ENCODE results near the gene GLI3.

GLI3 gene

DNA sequence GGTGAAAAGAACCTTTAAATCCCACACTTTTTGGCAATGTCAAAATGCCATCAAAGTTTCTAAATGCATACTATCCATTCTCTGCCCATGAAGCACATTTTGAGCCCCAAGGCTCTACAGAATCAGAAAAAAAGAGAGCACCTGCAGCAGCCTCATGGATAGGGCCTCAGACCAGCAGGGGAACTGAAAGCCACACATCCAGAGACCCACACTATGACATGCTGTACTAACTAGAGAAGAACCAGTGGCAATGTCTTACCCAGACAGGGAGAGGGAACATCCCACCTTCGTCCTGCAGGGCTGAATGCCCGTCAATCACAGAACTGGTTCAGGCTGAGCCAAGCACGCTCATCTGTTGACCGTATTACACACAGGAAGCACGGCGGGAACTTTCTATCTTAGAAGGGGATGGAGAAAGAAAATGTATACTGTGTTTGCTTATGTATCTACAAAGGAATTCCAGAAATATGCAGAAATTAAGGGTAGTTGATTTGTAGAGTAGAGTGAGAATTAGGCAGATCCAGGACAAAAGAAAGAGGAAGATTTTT lies 237.2 kb downstream of the GLI3 start:
- DNase-seq (ENCODE audit: low read depth in 2 of 2): no peak

DNA sequence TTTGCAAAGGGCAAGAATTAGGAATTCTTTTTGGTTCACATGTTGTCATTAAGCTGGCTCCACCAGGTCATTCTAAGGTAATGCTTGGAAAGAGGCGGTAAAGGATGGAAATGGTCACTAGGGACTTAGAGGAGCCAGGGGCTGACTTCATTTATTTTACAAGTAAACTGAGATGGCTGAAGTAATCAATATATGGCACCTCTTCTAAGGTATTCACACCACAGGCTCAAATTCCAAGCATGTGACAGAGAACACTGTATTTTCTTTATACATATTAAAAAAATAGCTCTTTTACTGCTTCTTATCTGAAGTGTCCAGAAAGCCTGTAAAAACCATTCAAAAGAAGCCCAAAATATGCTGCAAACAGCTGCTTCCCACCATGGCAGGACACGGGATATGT lies 239.0 kb downstream of the GLI3 start:
- no peak for DNase-seq (ENCODE audit: low read depth in 2 of 2)

GRCh38 chr7:41997151-41997550 lies 239.9 kb downstream of the GLI3 start:
- DNase-seq (ENCODE audit: low read depth in 2 of 2): no peak

DNA sequence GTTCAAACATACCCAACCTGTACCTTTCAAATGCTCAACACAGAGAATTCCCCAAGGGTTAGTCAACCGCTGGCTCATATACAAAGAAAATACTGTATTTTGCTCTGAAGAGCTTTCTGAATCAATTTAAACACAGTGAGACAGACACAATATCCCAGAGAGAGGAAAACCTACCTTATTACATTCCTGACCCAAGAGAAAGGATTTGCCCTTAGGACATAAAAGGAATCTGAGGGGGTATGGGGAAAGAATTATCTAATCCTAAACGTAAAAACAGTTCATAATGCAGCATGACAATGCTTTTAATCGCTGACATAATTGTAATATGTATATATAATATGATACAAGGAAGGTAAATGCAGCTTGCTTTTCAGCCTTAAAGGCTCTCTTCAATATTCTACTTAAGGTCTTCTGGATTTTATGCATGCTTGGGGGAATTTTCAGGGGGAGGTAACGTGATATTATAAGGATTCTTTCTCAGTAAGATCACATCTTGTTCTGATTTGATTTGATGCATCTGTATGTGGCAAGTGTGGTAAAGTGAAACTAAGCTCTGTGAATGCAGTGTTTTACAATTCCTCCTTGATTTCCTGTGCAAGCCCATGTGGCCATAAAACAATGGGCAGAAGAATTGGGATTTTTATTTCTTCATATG lies 240.5 kb downstream of the GLI3 start:
- no peak for DNase-seq (ENCODE audit: low read depth in 2 of 2)

DNA sequence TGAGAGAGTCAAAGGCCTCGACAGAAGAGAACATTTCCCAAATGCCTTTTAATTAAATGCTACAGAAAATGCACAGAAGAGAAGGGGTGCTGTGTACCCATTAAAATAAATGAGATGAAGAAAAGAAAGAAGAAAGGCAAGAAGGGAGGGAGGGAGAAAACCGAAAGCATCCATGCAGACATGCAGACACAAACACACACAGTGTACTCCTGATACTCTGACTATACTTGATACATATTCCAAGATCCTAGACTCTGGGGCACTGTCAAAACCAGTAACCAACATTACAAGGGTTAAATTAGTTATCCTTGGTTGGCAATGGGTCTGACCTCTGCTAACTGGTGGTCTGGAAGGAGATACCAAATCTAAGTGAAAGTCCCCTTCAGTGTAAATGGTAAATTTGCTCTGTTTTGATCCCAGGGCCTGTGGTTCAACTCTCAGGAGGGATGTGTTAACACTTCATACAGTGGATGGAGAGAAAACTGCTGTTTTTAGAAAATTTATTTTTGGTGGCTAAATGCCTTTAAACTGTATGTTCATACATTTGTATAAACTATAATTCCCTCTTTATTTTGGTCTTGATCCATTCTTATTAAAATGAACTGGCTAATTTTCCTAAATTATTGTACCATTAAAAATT lies 241.3 kb downstream of the GLI3 start:
- no peak for DNase-seq (ENCODE audit: low read depth in 2 of 2)

- DNase-seq (ENCODE audit: low read depth in 2 of 2): no peak
Observed at GRCh38 chr7:41994746-41995110, 242.3 kb downstream of the GLI3 start.

- no peak for DNase-seq (ENCODE audit: low read depth in 2 of 2)
Observed at GRCh38 chr7:41994036-41994745, 242.8 kb downstream of the GLI3 start.

DNA sequence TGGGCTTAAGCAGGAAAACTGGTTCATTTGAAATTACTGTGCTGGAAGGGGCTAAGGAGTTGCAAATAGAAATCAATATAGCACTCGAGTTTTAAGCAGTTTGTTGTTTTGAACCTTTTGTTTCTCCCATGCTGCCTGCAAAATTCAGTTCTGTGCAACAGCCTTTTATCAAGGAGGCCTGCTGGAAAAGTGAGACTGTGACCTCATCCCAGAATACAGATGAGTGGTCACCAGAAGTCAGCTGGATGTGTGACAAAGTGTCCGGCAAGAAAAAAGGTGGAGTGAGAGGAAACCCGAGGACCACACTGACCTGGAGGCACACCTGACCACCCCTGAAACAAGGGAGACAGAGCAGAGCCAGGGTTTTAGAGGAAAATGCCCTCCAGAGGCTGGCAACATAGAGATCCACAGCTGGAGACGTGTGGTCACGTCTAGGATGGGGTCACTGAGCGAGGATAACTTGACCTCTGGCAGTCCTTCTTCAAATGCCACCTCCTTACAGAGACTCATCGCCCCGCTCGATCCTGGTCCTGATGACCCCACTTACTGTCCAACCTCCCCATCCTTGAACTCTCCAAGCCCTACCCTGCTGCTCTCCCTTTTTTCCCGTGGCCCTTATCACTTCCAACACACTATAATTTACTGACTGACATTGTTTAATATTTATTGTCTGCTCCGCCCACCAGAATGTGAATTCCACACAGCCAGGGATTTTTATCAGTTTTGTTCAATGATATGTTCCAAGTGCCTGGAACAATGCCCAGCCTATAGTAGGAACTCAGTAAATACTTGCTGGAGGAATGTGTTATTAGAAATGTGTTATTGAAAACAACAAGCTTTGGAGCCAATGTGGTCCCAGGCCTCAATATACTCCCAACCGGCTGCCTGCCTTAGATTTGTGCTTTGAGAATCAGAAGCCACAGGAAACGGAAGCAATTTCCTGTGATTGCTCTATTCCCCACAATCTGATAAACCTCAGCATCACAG lies 243.8 kb downstream of the GLI3 start:
- DNase-seq (ENCODE audit: low read depth in 2 of 2): no peak

- no peak for DNase-seq (ENCODE audit: low read depth in 2 of 2)
Observed at GRCh38 chr7:41984888-41985287, 252.1 kb downstream of the GLI3 start.

DNA sequence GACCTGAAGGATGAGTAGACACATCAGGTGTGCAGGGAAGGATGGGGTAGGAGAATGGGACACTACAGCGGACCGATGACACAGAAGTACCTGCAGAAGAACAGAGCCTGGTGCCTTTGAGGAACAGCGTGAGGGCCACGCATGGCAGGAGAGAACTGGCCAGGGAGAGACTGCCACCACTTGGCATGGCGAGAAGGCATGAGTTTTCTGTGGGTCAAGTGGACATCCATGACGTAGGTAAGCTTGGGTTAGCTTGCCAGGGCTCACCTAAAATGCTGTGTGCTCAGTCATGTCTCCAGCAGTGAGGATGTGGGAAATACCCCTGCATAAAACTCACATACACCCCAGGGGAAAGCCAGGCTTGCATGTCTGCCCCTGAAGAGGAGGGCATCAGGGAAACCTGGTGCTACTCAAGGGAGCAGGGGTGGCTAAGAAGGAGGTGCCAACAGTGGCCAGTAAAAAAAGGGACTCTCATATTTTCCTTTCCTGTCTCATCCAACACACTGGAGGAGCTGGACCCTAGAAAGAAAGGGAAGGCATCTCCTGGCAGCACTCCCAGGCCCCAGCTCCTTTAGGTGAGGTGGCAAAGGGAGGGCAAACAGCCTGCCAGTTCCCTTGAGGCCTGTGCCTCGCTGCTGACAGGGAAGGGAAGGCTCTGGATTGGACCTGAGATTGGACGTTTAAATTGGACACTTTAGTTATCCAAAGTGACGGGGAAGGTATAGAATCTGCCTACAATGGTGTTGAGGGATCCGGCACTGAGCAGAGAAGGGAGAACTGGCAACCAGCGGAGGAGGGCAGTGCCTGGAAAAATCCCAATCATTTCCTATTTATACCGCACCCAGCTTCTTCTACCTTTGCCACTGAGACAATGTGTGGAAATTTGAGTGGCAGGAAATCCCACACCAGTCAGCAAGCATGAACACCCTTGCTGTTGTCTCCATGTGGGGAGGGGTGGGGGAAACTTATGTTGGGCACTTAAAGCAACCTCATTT lies 255.7 kb downstream of the GLI3 start:
- no peak for DNase-seq (ENCODE audit: low read depth in 2 of 2)

DNA sequence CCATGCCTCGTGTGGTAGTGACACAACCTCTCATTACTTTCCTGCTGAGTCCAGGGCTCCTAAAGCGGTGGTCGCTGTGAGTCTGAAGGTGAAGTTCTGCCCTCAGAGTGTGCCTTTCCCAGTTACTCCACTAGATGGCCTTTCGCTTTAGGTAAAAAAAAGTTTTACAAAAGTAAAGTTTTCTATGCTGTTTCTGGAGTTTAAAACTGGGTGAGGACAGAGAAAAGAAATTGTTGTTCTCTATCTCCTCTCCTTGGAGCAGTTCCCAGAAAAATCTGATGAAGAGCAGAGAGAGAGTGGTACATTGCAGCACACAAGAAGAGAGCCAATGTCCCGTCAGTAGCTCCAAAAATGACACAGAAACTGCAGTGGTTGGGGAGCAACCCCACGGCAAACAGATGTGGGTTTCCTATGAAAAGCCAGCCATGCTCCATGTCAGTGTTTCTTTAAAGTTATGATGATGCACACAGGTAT lies 257.1 kb downstream of the GLI3 start:
- no peak for DNase-seq (ENCODE audit: low read depth in 2 of 2)

DNA sequence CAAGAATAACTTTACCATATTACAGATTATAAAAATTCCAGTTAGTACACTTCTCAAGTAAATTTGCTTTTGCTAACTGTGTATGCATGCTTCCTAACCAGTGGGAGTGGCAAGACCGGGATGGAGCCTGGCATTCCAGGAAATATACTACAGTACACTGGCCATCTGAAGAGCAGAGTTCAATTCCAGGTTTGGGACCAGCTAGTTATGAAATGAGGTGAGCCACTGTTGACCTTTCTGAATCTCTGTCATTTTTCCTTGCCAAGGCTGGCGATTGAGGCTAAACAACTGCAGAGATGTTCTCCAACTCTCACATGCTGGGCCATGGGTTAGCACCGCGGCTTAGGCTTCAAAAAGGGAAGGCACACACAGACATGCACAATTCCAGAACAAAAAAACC lies 258.2 kb downstream of the GLI3 start:
- DNase-seq (ENCODE audit: low read depth in 2 of 2): no peak

GRCh38 chr7:41977661-41978060 lies 259.3 kb downstream of the GLI3 start:
- DNase-seq (ENCODE audit: low read depth in 2 of 2): no peak

GRCh38 chr7:41977151-41977651 lies 259.8 kb downstream of the GLI3 start:
- DNase-seq (ENCODE audit: low read depth in 2 of 2): no peak

DNA sequence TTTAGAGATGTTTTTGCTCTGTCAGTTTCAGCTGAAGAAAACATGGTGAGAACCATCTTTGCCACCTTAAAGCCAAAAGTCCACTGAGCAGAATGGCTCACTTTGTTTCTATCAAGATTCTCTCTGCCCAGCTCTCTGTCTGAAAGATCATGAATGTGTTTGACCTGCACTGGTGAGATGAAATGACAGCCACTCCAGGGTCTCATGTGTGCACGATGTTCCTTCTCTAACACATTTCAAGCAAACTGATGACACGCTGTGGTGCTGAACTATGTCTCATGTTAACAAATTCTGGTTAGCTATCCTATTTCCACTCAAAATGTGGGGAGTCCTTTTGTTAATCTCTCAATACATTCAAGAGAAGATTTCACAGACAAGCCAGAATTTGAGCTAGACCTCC lies 260.6 kb downstream of the GLI3 start:
- DNase-seq (ENCODE audit: low read depth in 2 of 2): no peak

DNA sequence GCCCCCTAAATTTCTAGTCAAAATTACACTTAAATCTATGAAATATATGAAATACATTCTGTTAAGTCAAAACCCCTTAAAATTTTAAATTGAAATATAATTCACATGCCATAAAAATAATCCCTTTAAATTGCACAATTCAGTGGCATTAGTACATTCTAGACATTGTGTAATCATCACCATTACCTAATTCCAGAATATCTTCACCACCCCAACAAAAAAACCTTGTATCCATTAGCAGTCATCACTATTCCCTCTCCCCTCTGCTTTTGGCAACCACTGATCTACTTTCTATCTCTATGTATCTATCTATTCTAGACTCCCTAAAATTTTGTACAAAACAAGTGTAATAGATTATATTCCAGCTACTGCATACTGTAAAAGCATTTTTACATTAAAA lies 261.2 kb downstream of the GLI3 start:
- DNase-seq (ENCODE audit: low read depth in 2 of 2): no peak

- DNase-seq (ENCODE audit: low read depth in 2 of 2): no peak
Observed at GRCh38 chr7:41974870-41975557, 262.0 kb downstream of the GLI3 start.

DNA sequence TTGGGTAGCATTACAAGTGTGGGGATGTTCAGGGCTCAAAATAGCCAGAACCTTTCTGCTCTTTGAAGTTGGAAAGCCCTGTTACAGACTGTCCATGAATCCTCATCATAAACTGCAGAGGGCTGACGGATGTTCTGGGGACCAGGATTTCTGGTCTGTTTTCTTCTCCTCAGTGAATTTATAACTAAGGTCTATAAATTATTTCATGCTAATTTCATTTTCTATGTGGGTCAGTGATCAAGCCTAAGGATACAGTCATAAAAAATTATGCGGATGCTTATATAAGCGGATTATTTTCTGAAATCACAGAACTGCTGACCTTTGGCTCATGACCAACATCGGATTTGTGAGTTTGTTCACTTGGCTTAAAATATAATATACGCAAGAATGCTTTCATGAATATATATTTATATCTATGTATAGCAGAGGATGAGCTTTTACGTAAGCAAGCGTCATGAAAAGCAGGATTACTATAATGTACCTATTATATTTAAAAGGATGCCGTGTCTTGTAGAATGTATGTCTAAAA lies 263.7 kb downstream of the GLI3 start:
- no peak for DNase-seq (ENCODE audit: low read depth in 2 of 2)

DNA sequence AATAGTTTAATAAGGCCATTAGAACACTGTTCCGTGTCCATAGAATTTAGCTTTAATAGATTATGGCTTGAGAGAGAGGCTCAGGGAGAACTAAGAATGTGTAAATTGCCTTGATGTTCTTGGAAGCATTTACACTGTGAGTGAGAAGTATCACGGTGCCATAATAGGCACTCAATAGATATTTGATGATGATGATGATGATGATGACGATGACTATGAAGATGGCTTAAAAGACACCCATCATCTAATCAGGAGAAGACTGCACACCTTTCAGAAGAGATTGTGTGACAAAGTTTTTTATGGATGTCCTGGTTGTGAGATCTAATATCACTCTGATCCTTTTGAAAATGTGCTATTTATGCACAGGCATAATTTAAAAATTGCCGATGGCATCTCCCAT lies 264.2 kb downstream of the GLI3 start:
- no peak for DNase-seq (ENCODE audit: low read depth in 2 of 2)

All from stimulated activated CD8-positive, alpha-beta memory T cell treated with anti-CD3 and anti-CD28 coated beads, Interleukin-2, amount 100 ng/mL, for 48 hours (primary cell).